OCI-LY7 (cell line): ENCODE data around the gene PRR14L. TPM values are rescaled to one million over a fixed set of nuclear protein-coding genes. Genes with fewer than 3 reads are reported as not detected.

Source experiments
- BruUV-seq: library from RNA; stranded (reverse); fragments of 400-500 nt; replicated peaks from 2 replicates; lab custom pipeline; 2021; lab: Mats Ljungman, UMichigan
- CTCF ChIA-PET: fragments of 300-600 bp; sonication (Branson Sonifier 250); formaldehyde crosslinking; loops from one replicate; lab custom pipeline; 2022; ENCODE audit warnings: antibody characterized with exemption; ENCODE audit not compliant: unreplicated experiment; lab: Charles Lee
- POLR2A ChIA-PET: fragments of 300-600 bp; sonication (Branson Sonifier 250); formaldehyde crosslinking; loops from one replicate; lab custom pipeline; 2022; ENCODE audit warnings: antibody characterized with exemption; lab: Charles Lee
- DNase-seq: peaks from one replicate; pipeline ENCODE4 v3.0.0-alpha.2; 2015; ENCODE audit warnings: low spot score
- H2AFZ ChIP-seq: fragments of 200-600 bp; sonication (generic), shearing (Covaris generic); 2 replicates; pipeline ENCODE4 v1.6.1; 2014; ENCODE audit warnings: mild to moderate bottlenecking, antibody characterized with exemption, low read length, moderate library complexity
- H3K27ac ChIP-seq: fragments of 200-600 bp; sonication (generic); 2 replicates; pipeline ENCODE4 v1.5.1; 2014; ENCODE audit warnings: mixed run types, low read depth, mild to moderate bottlenecking, moderate library complexity, low read length, inconsistent platforms; ENCODE audit not compliant: poor library complexity, severe bottlenecking
- H3K36me3 ChIP-seq: fragments of 200-600 bp; sonication (generic); 2 replicates; pipeline ENCODE4 v1.6.1; 2014; ENCODE audit warnings: mild to moderate bottlenecking, antibody characterized with exemption, low read length, moderate library complexity, mixed read lengths; ENCODE audit not compliant: insufficient read depth
- H3K4me1 ChIP-seq: fragments of 200-600 bp; sonication (generic); 2 replicates; pipeline ENCODE4 v1.5.1; 2014; ENCODE audit warnings: mild to moderate bottlenecking, low read length; ENCODE audit not compliant: insufficient read depth, poor library complexity, severe bottlenecking
- H3K4me2 ChIP-seq: fragments of 200-600 bp; sonication (generic); 2 replicates; pipeline ENCODE4 v1.6.1; 2014; ENCODE audit warnings: mild to moderate bottlenecking, low read length
- H3K4me3 ChIP-seq: fragments of 200-600 bp; sonication (generic); 2 replicates; pipeline ENCODE4 v1.5.1; 2014; ENCODE audit warnings: mild to moderate bottlenecking, low read depth, low read length; ENCODE audit not compliant: poor library complexity, severe bottlenecking
- H3K79me2 ChIP-seq: fragments of 200-600 bp; sonication (generic); 2 replicates; pipeline ENCODE4 v1.6.1; 2016; ENCODE audit warnings: low read depth, mild to moderate bottlenecking, low read length, moderate library complexity, mixed read lengths; ENCODE audit not compliant: insufficient read depth
- H3K9me2 ChIP-seq: fragments of 200-600 bp; sonication (generic); 2 replicates; pipeline ENCODE4 v1.6.1; 2016; ENCODE audit warnings: mild to moderate bottlenecking, low read length, mixed read lengths; ENCODE audit not compliant: insufficient read depth
- H3K9me3 ChIP-seq: fragments of 200-600 bp; sonication (generic); 2 replicates; pipeline ENCODE4 v1.6.1; 2014; ENCODE audit warnings: mild to moderate bottlenecking, mixed run types, low read length, mixed read lengths
- H4K20me1 ChIP-seq: fragments of 200-600 bp; sonication (generic); 2 replicates; pipeline ENCODE4 v1.6.1; 2014; ENCODE audit warnings: mild to moderate bottlenecking, antibody characterized with exemption, low read length, moderate library complexity, mixed read lengths; ENCODE audit not compliant: insufficient read depth
- CTCF ChIP-seq: fragments of 200-600 bp; sonication (generic); conservative IDR thresholded peaks from 2 replicates; pipeline ENCODE4 v1.5.1; 2014; ENCODE audit warnings: mild to moderate bottlenecking, antibody characterized with exemption, low read length, moderate library complexity, mixed read lengths
- EZH2phosphoT487 ChIP-seq: fragments of 200-600 bp; sonication (generic); IDR thresholded peaks from 2 replicates; pipeline ENCODE4 v1.6.1; 2018; ENCODE audit warnings: low read depth, borderline replicate concordance, mild to moderate bottlenecking, mixed run types, antibody characterized with exemption, low read length, moderate library complexity, mixed read lengths
- intact Hi-C: fragments of 100-400 bp; cut with micrococcal nuclease; formaldehyde crosslinking; loops from one replicate; pipeline ENCODE4 v1.10.0; 2022; ENCODE audit not compliant: unreplicated experiment
- total RNA-seq, 2 experiments: library from RNA; depleted of rRNA in 1 of 2; stranded (reverse); fragments of >200 nt in 1 of 2; shearing (Covaris generic) in 1 of 2; gene quantifications; 2 replicates each; pipeline ENCODE4 v1.2.3, GENCODE V29; 2014 to 2022

Gene PRR14L
- total RNA-seq, 2 experiments from 2014 or later: 21.9 to 51.1 TPM

DNA sequence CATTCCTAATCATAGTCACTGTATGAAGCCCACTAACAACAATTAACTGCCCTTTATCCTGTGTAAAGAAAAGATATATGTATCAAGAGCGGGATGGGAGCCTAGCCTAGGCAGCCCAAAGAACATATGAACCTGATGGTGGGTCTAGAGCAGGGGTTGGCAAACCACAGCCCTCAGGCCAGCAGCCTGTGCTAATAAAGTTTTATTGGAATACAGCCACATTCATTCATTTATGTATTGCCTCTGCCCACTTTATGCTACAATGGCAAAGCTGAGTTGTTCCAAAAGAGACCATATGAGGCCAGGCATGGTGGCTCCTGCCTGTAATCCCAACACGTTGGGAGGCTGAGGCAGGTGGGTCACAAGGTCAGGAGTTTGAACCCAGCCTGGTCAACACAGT, 13.5 kb downstream of the PRR14L start:
- H4K20me1 ChIP-seq: 0 out of 2 replicates have a peak, but pooled peaks cover 3% of the 10 kb centered on the region
- CTCF ChIA-PET: no interaction called here
- POLR2A ChIA-PET: interaction anchor here (0.6 to 0.7 kb wide), 2 partner anchors 277 to 1784 kb away, joined by 3 to 6 read pairs; no protein-coding TSS in a partner anchor

DNA sequence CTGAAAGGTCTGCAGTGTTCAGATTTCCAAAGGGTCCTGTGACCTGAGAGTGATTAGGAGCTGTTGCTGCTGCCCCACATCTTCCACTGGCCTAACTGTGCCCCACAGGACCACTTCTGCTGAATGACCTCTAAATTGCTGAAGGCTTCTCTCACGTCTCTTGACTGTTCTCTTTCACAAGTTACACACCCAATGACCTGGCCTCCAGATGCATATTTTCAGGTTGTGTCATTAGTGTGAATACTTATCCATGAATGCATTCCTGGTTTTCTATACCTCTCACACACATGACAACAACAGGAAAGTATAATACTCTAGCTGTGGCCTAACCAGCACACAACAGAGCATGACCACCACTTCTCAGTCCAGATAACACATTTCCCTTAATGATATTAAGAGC, 15.4 kb downstream of the PRR14L start:
- no peaks in the 10 kb centered on the region for H3K9me2 ChIP-seq
- POLR2A ChIA-PET: interaction anchor here (1.0 kb wide), 1 partner anchor 12 kb away, joined by 3 read pairs; no protein-coding TSS in a partner anchor

More for the DNA sequence above, 13.5 kb downstream of the PRR14L start:
- H3K9me2 ChIP-seq: no peaks in the 10 kb centered on the region
- no TSS peak for BruUV-seq
- peaks cover 76% of the 10 kb centered on the region for H3K36me3 ChIP-seq
- no peak for DNase-seq
- H3K79me2 ChIP-seq: peaks cover 30% of the 10 kb centered on the region
- no peaks in the 10 kb centered on the region for H3K9me3 ChIP-seq
- TF ChIP-seq CTCF: no peak
- no peak for TF ChIP-seq EZH2phosphoT487
- H3K4me2 ChIP-seq: no peak overlapping the region
- no peak overlapping the region for H2AFZ ChIP-seq
- no peaks in the 10 kb centered on the region for H3K4me1 ChIP-seq
- H3K27ac ChIP-seq: no peak overlapping the region
- intact Hi-C loops: no loop called here
- H3K4me3 ChIP-seq: no peak overlapping the region

More for the DNA sequence above, 15.4 kb downstream of the PRR14L start:
- H3K4me1 ChIP-seq: no peaks in the 10 kb centered on the region
- DNase-seq: no peak
- no peak overlapping the region for H3K4me2 ChIP-seq
- H3K4me3 ChIP-seq: no peak overlapping the region
- no peak overlapping the region for H3K27ac ChIP-seq
- H4K20me1 ChIP-seq: 0 out of 2 replicates have a peak, but pooled peaks cover 3% of the 10 kb centered on the region
- peaks cover 25% of the 10 kb centered on the region for H3K79me2 ChIP-seq
- no peak overlapping the region for H2AFZ ChIP-seq
- CTCF ChIA-PET: no interaction called here
- no peaks in the 10 kb centered on the region for H3K9me3 ChIP-seq
- peaks cover 62% of the 10 kb centered on the region for H3K36me3 ChIP-seq
- no TSS peak for BruUV-seq
- no peak for TF ChIP-seq EZH2phosphoT487
- TF ChIP-seq CTCF: no peak
- intact Hi-C loops: no loop called here
